HG03066 (cell line): ENCODE results near the gene SHLD1.
"Not testable (repeated sequence)": the region's sequence is repeated elsewhere in the genome, so short reads cannot be mapped to it uniquely, and the experiment has no call there.

ENCODE experiments used
- ATAC-seq: cut with Tn5 transposase; IDR thresholded peaks from one replicate; pipeline ENCODE4 v1.9.1; 2021; ENCODE audit warnings: low read depth; ENCODE audit not compliant: unreplicated experiment

The SHLD1 gene

GRCh38 chr20:5749952-5750779 is at the start of gene SHLD1:
Gene SHLD1, plus strand, starts transcription at chr20:5750401. Its CDS starts 22,465 bp downstream, at chr20:5772866.
- ATAC-seq = peak; percentile 94

- not testable (repeated sequence) for ATAC-seq
Observed at GRCh38 chr20:5702339-5702738, 47.9 kb upstream of the SHLD1 start.

GRCh38 chr20:5703681-5704101 is 46.5 kb upstream of the SHLD1 start:
- ATAC-seq = no peak

- no peak for ATAC-seq
Observed at GRCh38 chr20:5705827-5706226, 44.4 kb upstream of the SHLD1 start.

GRCh38 chr20:5706797-5707196 is 43.4 kb upstream of the SHLD1 start:
- no peak for ATAC-seq

GRCh38 chr20:5710551-5710950 is 39.6 kb upstream of the SHLD1 start:
- ATAC-seq = no peak

- no peak for ATAC-seq
Observed at GRCh38 chr20:5714261-5715041, 35.8 kb upstream of the SHLD1 start.

- no peak for ATAC-seq
Observed at GRCh38 chr20:5715071-5715841, 34.9 kb upstream of the SHLD1 start.

- ATAC-seq = no peak
Observed at GRCh38 chr20:5716953-5717352, 33.2 kb upstream of the SHLD1 start.

- ATAC-seq = no peak
Observed at GRCh38 chr20:5718896-5719595, 31.2 kb upstream of the SHLD1 start.

GRCh38 chr20:5719861-5720403 is 30.3 kb upstream of the SHLD1 start:
- ATAC-seq = no peak

- ATAC-seq = no peak
Observed at GRCh38 chr20:5720696-5721095, 29.5 kb upstream of the SHLD1 start.

GRCh38 chr20:5721356-5721755 is 28.8 kb upstream of the SHLD1 start:
- ATAC-seq = not testable (repeated sequence)

- no peak for ATAC-seq
Observed at GRCh38 chr20:5722927-5723326, 27.3 kb upstream of the SHLD1 start.

GRCh38 chr20:5725183-5725463 is 25.1 kb upstream of the SHLD1 start:
- ATAC-seq = not testable (repeated sequence)

- ATAC-seq = no peak
Observed at GRCh38 chr20:5727018-5727515, 23.1 kb upstream of the SHLD1 start.

GRCh38 chr20:5729348-5729747 is 20.9 kb upstream of the SHLD1 start:
- ATAC-seq = no peak

- no peak for ATAC-seq
Observed at GRCh38 chr20:5730131-5730530, 20.1 kb upstream of the SHLD1 start.

- ATAC-seq = no peak
Observed at GRCh38 chr20:5731753-5732366, 18.3 kb upstream of the SHLD1 start.

GRCh38 chr20:5734602-5735001 is 15.6 kb upstream of the SHLD1 start:
- no peak for ATAC-seq
